HEK293 (cell line): Measurements from ENCODE around the gene MRTFB.

Experiments used
- CTCF ChIP-seq: fragments of 450-650 bp; formaldehyde crosslinking; IDR thresholded peaks from 2 replicates; pipeline ENCODE4 v1.5.1; 2016; ENCODE audit warnings: missing biosample characterization, missing genetic modification characterization
- HOXA7 ChIP-seq: sonication (generic); formaldehyde crosslinking; IDR thresholded peaks from 2 replicates; pipeline ENCODE4 v1.8.1; 2022; ENCODE audit warnings: missing genetic modification reagents, borderline replicate concordance
- OSR2 ChIP-seq: fragments of 450-650 bp; formaldehyde crosslinking; IDR thresholded peaks from 2 replicates; pipeline ENCODE4 v1.5.1; 2016; ENCODE audit warnings: missing biosample characterization, missing genetic modification characterization
- YY1 ChIP-seq: fragments of 450-650 bp; formaldehyde crosslinking; IDR thresholded peaks from 2 replicates; pipeline ENCODE4 v1.5.1; 2018; ENCODE audit warnings: missing biosample characterization, missing genetic modification characterization
- ZNF175 ChIP-seq: fragments of 450-650 bp; formaldehyde crosslinking; IDR thresholded peaks from 2 replicates; pipeline ENCODE4 v1.5.1; 2016; ENCODE audit warnings: missing biosample characterization, missing genetic modification characterization
- ZNF510 ChIP-seq: fragments of 450-650 bp; formaldehyde crosslinking; IDR thresholded peaks from 2 replicates; pipeline ENCODE4 v1.5.1; 2018; ENCODE audit warnings: mild to moderate bottlenecking, missing genetic modification characterization, missing biosample characterization; ENCODE audit not compliant: insufficient replicate concordance

- no peak for TF ChIP-seq CTCF (tag by site-specific recombination)
- TF ChIP-seq YY1 (tag by site-specific recombination), result no peak
- TF ChIP-seq ZNF175 (tag by site-specific recombination), result no peak
- TF ChIP-seq HOXA7 (CRISPR knock-in tag), result no peak
- no peak for TF ChIP-seq OSR2 (tag by site-specific recombination)
- no peak for TF ChIP-seq ZNF510 (tag by site-specific recombination)
Measured at GRCh38 chr16:14196011-14196410, 124.9 kb downstream of the MRTFB start.
